HG02610 (cell line): Measurements from ENCODE around the gene SMARCAL1.
A peak's percentile ranks its signal among the peaks of the same experiment; 100 is the strongest.

Source experiments
- ATAC-seq: cut with Tn5 transposase; IDR thresholded peaks from one replicate; pipeline ENCODE4 v1.9.1; 2021; ENCODE audit warnings: mild to moderate bottlenecking, moderate library complexity; ENCODE audit not compliant: unreplicated experiment

SMARCAL1 gene

DNA sequence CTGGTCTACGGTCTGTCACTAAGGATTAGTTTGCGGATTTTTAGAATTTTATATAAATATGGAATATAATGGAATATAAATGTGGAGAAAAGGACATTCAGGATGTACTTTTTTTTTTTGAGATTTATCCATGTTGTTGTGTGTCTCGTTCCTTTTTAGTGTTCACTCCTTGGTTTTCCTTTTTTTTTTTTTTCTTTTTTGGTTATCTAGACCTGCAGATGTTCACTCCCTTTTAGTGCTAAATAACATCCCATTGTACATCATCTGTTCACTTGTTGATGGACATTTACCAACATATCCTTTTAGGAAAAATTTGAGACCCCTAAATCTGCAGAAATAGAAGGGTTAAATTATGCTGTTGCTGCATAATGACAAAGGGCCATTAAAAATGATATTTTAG lies 60.9 kb downstream of the SMARCAL1 start:
- no peak for ATAC-seq

GRCh38 chr2:216474925-216475670 lies 62.8 kb downstream of the SMARCAL1 start:
- peak; percentile 94 for ATAC-seq

DNA sequence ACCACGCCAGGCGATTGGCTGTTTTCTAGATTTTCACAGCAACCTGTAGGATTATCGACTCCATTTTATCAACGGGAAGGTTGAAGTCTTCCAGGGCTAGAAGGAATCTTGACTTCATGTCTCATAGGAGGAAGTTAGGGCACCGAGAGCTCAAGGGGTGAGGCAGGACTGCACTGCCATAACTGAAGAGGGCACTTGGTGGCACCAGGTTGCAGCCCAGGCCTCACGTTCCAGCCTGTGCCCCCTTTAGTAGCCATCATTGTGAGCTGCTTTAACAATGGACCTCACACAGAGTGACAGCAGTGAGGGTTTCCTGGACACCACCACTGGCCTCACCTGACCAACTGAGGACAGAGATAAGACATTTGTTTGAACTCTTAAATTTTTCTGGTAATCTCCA lies 63.5 kb downstream of the SMARCAL1 start:
- ATAC-seq, result no peak

GRCh38 chr2:216477283-216478035 lies 65.2 kb downstream of the SMARCAL1 start:
- no peak for ATAC-seq

GRCh38 chr2:216478151-216478550 lies 65.9 kb downstream of the SMARCAL1 start:
- no peak for ATAC-seq

DNA sequence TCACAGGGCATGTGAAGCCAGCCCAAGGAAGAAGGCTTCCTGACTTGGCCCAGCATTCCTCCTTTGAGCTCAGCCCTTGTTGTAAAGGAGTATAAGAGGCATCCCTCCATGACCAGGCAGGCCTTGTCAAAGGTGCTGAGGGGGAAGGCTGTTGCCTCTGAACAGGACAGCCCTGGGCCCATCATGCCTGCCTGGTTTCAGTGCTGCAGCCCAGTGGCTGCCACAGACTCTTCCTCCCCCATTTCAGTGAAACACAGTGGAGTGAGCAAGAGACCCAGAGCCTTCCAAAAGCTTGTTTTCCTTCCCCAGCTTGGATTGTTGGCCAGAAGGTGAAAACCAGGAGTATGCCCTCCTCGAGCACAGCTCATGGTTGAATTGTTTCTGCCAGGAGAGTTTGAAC lies 66.5 kb downstream of the SMARCAL1 start:
- no peak for ATAC-seq

GRCh38 chr2:216480221-216480620 lies 67.9 kb downstream of the SMARCAL1 start:
- ATAC-seq, result no peak

DNA sequence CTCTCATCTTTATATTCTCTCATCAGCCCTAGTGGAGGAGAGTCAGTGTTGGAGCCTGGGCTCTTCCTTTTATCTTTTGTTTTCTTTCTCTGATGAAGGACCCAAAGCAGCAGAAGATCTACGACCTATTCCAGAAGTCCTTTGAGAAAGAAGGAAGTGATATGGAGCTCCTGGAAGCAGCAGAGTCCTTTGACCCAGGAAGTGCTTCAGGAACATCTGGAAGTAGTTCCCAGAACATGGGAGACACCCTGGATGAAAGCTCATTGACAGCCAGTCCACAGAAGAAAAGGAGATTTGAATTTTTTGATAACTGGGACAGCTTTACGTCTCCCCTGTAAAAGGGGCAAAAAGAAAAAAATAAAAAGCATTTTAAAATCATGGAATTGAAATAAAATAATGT lies 70.4 kb downstream of the SMARCAL1 start:
- no peak for ATAC-seq

DNA sequence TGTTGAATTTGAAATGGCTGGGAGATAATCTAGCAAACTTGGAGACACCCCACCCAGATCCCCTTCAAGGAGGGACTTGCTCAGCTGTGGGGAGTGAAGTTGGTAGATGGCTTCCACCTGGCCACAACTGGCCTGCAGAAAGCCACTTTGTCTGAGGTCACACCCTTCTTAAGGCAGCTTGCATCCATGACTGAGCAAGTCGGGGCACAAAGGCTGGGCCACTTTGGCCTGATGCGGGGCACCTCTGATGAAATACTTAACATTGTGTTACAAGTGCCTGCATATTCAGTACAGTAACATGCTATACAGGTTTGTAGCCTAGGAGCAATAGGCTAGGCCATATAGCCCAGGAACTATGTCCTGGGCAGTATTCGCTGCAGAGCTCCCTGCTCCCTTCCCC lies 73.0 kb downstream of the SMARCAL1 start:
- ATAC-seq, result no peak

DNA sequence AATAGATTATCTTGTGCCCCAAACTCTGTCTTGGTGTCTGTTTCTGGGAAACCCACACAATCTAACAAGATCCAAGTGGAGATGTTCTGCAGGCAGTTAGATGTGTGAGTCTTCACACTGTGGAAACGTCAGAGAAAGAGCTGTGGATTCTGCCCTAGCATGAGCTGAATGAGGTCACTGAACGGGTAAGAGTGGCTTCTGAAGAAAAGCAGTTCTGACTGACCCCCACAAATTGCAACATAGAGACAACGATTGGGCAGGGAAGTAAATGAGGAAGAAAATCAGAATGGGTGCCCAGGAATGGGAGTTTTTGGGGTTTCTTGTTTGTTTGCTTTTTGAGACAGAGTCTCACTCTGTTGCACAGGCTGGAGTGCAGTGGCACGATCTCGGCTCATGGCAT lies 73.5 kb downstream of the SMARCAL1 start:
- no peak for ATAC-seq

DNA sequence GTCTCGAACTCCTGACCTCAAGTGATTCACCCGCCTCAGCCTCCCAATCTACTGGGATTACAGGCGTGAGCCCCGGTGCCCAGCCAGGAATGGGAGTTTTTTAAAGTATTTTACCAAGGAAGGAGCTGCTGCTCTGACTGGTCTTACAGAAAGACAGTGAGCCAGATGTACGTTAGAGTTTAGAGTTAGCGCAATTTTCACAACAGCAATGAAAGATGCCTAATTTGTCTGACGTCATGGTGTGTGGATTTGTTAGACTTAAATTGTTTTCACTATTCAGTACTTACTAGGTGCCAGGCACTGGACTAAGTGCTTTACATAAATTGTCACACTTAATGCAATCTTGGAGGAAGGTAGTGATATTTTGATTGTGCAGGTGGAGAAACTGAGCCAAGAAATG lies 74.0 kb downstream of the SMARCAL1 start:
- ATAC-seq, result no peak

GRCh38 chr2:216486708-216487107 lies 74.4 kb downstream of the SMARCAL1 start:
- no peak for ATAC-seq

DNA sequence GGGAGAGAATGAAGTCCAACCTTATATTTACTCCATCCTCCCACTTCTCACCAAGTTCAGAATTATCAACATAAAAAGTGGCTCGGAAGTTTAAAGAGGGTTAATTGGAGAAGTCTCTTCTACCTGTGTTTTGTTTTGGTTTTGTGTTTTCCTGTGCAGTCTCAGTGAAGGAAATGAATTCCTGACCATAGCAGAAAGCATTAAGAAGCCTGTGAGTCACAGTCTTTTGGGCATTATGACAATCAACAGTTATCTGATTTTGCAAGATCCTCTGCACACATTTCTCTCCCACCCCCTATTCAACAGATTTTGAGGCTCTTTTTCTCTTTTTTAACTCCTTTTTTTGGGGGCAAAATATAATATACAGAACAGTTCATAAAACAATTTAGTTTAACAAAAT lies 77.8 kb downstream of the SMARCAL1 start:
- ATAC-seq, result no peak

- ATAC-seq, result peak; percentile 38
These were observed 79.7 kb downstream of the SMARCAL1 start for GRCh38 chr2:216491793-216492596.

- ATAC-seq, result peak; percentile 45
These were observed 80.5 kb downstream of the SMARCAL1 start for GRCh38 chr2:216492597-216493333.

- ATAC-seq, result no peak
These were observed 81.0 kb downstream of the SMARCAL1 start for GRCh38 chr2:216493334-216493685.

GRCh38 chr2:216495656-216496055 lies 83.4 kb downstream of the SMARCAL1 start:
- ATAC-seq, result no peak

DNA sequence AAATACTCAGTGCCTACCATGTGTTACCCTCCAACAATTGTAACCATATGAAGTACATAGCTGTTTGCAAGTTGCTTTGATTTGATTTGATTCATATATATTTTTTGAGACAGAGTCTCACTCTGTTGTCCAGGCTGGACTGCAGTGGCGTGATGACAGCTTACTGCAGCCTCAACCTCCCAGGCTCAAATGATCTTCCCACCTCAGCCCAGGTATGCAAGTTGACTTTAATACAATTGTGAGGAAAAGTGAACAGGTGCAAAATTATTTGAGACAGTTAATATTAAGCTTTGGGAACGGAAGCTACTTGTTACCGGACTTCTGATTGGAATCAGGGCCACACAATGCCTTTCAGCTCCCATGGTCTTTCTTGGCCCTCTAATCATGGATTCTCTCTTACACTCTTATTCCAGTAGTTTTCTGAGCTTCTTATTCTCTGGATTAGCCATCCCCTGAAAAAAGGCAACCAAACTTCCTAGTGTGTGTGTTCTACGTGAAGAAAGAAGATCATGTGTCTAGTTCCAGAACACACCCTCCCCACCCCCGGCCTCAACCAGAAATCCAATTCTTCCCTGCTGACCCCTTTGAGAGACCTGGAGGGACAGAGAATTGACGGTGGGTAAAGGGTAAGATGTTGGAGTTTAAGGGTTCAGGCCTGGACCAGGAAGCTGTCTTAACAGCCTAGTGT lies 85.2 kb downstream of the SMARCAL1 start:
- ATAC-seq, result no peak

GRCh38 chr2:216498070-216498378 lies 85.7 kb downstream of the SMARCAL1 start:
- ATAC-seq, result no peak
